NCI-H187 (cell line): ENCODE measurements around the gene TOB1.
"Not testable (repeated sequence)": the region's sequence is repeated elsewhere in the genome, so short reads cannot be mapped to it uniquely, and the experiment has no call there.

Experiments used
- DNase-seq, 2 experiments: peaks; one replicate each; lab custom pipeline; 2025; lab: John Stamatoyannopoulos, UW

The TOB1 gene

DNA sequence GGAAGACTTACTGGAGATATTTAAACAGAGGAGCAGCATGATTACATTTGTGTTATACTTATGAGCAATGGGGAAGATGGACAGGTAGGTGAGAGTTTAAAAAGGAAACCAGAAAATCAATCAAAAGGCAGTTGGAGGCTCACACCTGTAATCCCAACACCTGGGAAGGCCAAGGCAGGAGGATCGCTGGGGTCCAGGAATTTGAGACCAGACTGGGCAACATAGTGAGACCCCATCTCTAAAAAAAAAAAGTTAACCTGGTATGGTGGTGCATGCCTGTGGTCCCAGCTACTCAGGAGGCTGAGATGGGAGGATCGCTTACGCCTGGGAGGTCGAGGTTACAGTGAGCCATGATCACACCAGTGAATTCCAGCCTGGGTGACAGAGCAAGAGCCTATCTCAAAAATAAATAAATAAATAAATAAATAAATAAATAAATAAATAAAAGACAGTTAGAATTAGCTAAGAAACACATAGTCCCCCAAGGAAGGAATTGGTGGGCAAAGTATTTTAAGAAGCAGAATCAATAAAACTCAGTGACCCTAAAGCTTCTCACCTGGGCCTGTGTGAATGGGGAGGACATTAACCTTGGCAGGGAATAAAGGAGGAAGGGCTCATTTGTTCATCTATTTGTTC, 32.3 kb upstream of the TOB1 start:
- no peak for DNase-seq

- not testable (repeated sequence) for DNase-seq
Observed at GRCh38 chr17:50894513-50894912, 28.4 kb upstream of the TOB1 start.

DNA sequence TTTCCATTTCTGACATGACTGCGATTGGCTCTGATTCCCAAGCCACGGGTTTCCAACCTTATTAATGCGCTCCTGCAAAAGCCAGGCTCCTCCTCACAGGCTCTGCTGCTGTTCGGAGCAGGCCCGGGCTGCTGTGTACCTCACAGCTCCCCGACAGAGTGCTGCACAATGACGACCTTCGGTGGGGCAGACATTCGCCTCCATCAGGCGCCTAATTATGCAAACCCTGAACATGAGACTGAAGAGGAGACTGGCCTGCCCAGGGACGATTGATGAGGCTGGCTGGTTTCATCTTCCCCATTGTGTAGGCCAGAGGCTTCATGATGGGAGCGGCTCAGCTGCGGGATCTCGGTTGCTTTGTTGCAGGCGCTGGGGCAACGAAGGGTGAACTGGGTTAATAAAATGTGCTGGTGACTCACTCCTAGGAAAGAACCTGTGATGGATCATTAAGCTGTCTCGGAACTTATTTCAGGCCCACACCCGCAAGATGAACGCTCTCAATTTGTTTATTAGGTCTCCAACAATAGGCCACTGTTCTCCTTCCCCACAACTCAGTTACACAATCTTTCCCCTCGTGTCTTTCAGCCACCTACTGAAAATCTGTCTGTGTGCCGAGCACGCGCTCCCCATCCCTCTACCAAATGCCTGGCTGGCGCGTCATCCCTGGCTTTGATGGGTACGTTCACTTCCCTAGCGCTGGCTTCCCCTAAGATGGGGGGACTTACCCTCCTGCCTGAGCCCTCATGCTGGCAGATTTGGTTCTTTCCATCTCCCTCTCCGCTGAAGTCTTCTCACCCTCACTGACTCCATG, 27.2 kb upstream of the TOB1 start:
- DNase-seq, result no peak

DNA sequence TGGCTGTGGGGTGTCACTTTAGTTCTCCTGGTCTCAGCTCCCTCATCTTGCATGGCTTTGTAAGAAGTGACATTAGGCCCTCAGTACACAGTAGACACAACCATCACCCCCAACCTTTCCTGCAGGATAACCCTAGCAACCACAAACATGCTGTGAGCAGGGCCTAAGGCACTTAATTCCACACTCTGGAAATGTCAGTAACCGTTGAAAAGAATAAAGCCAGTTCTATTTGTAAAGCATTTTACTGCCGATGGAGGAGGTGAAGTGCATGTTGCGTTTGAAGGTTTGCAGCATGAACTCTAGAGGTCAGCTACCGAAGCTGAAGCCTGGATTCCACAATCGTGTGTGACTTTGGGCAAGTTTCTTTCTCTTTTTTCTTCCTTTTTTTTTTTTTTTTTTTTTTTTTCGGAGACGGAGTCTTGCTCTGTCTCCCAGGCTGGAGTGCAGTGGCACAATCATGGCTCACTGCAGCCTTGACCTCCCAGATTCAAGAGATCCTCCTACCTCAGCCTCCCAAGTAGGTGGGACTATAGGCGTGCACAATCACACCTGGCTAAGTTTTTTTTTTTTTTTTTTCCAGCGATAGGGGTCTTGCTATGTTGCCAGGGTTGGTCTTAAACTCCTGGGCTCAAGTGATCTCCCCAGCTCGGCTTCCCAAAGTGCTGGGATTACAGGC, 26.1 kb upstream of the TOB1 start:
- no peak for DNase-seq

DNA sequence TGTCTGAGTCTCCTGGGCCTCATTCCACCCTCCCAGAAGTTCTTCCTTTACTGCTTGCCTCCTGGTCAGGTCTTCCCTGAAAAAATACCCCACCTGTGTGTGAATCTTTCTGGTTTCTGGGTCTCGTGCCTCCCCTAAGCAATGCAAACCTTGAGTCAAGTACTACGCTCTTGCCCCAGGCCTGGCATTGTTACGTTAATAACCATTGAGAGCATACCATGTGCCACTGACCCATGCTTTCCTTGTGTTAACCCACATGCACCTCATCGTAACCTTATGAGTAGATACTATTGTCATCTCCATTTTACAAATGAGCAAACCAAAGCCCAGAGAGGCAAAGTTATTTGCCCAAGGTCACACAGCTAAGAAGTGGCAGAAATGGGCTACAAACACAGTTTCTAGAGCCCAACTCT, 25.4 kb upstream of the TOB1 start:
- no peak for DNase-seq

GRCh38 chr17:50890675-50891516, 24.7 kb upstream of the TOB1 start:
- DNase-seq, result no peak

- no peak for DNase-seq
Observed at GRCh38 chr17:50889528-50890118, 23.5 kb upstream of the TOB1 start.

DNA sequence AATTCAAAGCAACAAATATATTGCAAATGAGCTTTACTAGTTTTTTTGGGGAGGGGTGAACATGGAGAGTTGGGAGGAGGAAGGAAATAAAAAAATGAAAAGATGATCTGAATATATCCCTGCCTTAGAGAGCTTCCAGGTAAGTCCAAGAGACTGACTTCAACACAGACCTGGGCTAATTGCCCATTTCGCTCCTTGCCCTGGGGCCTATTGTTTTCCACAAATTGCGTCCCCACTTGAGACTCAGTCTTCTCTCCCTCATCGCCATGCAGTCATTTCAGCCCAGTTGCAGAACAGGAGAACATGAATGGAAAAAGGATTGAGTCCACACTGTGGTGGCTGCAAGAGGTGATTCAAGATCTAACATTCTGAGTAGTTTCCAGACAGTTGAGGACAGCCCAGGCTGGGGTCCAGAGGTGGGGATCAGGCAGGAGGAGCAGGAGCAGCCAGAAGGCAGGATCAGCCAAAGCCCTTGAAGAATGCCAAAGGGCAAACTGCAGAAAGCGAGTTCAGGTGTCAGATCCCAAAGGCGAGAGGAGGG, 21.6 kb upstream of the TOB1 start:
- DNase-seq, result no peak

DNA sequence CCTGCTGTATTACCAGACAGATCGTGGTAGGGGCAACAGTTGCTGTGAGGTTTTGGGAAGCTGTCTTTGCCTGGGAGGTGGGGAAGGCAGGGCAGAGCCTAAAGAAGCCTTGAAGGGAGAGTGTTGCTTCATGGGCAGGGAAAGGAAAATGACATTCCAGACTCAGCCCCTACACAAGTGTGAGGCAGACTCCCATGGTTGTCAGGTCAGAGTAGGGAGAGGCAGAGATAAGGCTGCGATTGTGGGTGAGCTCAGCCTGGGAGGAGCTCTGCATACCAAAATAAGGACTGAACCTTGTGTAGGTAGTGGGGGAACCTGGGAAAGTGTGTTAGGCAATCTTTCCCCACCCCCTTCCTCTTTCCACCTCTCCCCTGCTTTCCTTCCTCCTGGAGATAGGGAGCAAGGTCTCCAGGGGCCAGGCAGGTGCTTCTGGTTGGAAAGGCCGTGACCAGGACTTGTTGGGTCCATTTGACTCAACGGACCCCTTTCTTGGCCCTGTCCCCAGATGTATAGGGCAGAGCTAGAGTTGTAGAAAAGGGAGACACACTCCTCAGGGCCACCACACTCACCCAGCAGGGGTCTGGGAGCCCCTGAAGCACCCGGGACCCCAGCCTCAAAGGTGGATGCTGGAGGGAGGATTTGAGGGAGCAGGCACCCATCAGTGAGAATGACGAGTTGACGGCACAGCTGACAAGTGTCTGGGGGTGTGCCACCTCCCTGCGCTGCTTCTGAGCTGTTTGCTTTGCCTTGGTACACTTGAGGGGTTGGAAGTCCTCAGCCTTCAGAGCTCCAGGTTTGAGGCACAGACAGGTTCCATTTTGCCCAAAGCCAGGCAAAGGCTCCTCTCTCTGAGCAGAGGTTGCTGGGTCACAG, 18.5 kb upstream of the TOB1 start:
- no peak for DNase-seq

DNA sequence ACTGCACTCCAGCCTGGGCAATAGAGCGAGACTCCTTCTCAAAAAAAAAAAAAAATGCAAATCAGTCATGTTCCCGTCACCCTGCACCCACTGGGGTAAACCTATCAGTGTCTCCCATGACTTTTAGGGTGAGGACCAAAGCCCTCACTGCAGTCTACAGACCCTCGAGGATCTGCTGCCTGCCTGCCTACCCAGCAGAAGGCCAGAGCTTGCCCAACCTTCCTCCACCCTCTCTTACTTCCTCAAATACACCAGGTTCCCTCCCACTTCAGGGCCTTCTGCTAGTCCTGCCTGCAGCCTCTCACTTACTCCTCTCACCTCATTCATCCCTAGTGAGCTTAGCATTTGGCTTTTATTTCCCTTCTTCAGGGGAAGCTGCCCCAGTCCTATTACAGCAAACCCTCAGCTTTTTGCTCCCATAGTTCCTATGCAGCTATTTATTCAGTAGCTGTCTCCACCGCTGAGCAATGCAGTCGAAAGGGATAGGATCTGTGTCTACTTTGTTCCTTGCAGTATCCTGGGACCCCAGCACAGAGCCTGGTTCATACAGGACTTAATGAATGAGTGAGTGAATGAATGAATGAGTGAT, 17.8 kb upstream of the TOB1 start:
- DNase-seq, result no peak

- DNase-seq, result no peak
Observed at GRCh38 chr17:50882851-50883250, 16.7 kb upstream of the TOB1 start.

GRCh38 chr17:50881182-50881581, 15.0 kb upstream of the TOB1 start:
- no peak for DNase-seq

GRCh38 chr17:50879086-50879485, 12.9 kb upstream of the TOB1 start:
- no peak for DNase-seq

DNA sequence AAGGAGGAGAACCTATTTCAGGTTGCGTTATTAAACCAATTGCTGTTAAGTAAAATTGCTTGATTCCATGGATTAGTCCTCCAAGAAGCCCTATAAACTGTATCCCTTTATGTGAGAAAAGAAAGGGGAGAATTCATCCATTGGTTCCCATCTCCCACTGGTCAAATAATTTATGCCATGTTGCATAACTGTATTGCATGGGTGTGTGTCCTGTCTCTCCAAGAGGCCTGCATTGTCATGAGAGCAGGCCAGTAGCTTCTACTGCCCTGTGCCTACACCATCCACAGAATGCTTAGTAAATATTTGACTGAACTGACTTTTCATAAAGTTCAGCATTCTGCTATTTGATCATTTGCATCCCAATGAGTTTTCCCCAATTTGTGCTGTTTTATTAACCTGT, 11.7 kb upstream of the TOB1 start:
- DNase-seq, result no peak

DNA sequence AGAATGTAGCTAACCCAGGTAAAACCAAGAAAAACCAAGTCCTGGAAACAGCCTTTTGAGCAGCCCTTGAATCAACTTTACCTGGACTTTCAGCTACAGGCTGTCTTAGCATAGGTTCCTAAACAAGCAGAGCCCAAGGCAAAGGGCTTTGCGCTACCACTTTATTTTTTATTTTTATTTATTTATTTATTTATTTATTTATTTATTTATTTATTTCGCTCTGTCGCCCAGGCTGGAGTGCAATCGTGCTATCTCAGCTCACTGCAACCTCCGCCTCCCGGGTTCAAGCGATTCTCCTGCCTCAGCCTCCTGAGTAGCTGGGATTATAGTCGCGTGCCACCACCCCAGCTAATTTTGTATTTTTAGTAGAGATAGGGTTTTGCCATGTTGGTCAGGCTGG, 10.9 kb upstream of the TOB1 start:
- not testable (repeated sequence) for DNase-seq

DNA sequence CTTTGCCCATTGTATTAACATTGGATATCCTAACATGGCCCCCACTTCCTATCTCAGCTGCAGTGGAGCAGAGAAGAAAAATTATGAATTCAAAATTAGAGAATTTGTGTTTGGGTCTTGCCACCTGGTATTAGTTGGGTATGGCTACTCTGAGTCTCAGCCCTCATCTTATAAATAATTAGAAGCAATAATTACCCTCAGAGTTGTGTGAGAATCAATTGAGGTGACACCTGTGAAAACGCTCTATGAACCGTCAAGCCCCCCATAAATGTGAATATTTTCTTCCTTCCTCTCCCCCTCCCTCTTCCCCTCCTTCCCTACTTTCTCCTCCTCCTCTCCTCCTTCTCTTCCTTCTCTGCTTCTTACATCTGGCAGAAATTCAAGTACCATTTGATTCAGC, 8.9 kb upstream of the TOB1 start:
- DNase-seq, result no peak

DNA sequence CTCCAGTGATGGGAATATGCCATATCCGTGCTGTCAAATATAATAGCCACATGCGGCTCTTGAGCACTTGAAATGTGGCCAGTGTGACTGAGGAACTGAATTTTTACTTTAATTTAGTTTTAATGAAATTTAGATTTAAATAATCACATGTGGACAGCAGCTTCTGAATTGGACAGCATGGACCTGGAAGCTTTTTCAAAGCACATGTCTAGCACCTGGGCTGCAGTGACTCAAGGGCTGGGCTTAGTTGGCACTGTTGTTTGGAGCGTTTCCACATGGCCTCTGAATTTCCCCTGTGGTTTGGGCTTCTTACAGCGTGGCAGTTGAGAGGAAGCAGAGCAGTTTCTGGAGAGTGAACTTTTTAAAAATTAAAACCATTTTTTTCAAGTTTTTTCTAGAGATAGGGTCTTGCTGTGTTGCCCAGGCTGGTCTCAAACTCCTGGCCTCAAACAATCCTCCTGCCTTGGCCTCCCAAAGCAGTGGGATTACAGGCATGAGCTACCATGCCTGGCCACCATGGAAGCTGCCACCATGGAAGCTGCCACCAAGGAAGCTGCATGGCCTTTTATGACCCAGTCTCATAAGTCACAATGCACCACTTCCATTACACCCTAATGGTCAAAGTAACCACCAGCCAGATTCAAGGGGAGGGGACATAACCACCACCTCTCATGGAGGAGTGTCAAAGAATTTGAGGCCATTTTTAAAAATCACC, 6.7 kb upstream of the TOB1 start:
- no peak for DNase-seq

DNA sequence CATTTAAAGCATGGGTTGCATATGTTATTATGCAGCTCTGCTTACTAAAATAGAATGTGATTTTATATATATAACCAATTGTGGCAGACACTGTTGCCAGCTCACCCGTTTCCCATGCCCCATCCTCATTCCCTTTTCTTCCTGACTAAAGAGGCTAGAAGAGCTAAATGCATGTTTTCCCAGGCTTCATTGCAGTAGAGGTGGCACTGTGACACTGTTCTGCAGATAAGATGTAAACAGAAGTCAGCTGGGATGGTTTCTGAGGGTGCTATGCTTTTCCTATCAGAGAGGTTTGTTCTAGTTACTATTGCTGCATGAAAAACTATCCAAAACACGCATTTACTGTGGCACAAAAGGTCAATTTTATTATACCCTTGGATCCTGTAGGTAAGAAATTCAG, 5.7 kb upstream of the TOB1 start:
- no peak for DNase-seq

GRCh38 chr17:50871364-50871763, 5.2 kb upstream of the TOB1 start:
- no peak for DNase-seq

DNA sequence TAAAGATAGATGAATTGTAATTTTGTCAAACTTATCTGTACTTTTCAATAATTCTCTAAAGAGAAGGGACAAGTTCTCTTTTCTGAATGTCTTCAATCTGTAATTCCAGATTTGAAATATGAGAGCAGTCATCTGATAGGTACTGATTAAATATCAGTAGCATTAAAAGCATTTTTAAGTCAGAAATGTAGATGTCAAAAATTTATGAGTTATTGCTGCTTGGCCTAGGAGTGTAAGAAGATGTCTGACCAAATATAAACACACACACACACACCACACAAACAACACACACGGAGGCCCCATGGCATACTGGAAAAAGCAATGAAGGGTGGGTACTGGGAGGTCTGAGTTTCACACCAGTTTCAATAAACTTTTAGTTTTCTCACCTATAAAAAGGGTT, 2.4 kb upstream of the TOB1 start:
- DNase-seq, result no peak
